NCI-H187 treated with DMSO at 0.1 percent for 48 hours (cell line): Measurements from ENCODE around the gene AOC1.
A peak's percentile ranks its signal among the peaks of the same experiment; 100 is the strongest.
"Not testable (repeated sequence)": the region's sequence is repeated elsewhere in the genome, so short reads cannot be mapped to it uniquely, and the experiment has no call there.

Experiments
- DNase-seq: peaks from one replicate; lab custom pipeline; 2025; lab: John Stamatoyannopoulos, UW

Gene AOC1

GRCh38 chr7:150897502-150898474 lies 45.5 kb downstream of the AOC1 start:
- no peak for DNase-seq

DNA sequence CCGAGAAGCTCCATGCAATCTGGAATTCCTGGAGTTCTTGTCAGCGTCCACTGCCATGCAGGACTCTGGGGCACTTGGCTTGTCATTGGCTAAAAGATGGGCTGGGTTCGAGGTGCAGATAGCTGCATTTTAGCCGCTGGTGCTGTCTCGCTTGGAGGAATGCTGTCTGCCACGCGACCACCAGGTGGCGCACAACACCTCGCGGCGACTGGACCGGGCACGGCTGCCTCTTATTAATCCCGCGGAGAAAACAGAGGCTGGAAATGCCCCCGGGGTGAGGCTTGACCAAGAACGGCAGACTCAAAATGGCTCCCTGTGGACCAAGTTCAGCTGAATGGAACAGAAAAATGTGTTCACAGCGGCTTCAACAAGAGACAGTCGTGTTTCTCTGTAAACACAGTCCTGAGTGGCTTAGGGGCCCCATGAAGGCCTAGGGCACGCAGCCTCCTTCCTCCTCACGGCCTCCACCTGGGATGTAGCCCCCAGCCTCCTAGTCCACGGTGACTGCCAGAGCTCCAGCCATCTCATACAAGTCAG lies 46.2 kb downstream of the AOC1 start:
- DNase-seq, result peak; percentile 31

GRCh38 chr7:150900675-150901074 lies 48.4 kb downstream of the AOC1 start:
- DNase-seq, result no peak

- no peak for DNase-seq
Measured at GRCh38 chr7:150901160-150902035, 49.1 kb downstream of the AOC1 start.

- DNase-seq, result no peak
Measured at GRCh38 chr7:150902078-150903033, 50.0 kb downstream of the AOC1 start.

DNA sequence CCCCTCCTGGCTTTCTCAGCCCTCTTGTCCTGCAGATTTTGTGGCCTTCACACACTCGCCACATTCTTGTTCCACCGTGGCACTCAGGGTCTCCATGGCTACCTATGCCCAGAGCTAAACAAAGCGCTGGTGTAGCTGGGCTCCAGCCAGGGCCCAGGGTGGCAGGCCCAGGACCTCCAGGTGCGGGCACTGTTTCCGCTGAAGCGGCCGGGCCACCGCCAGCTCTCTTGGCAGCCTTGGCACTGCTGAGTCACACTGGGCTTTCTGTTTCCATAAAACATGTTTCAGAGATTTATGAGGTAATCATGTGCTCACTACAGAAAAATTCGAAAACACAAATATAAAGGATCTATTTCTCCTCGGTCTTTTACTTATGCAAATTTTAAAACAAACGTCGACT lies 51.3 kb downstream of the AOC1 start:
- no peak for DNase-seq

- no peak for DNase-seq
Measured at GRCh38 chr7:150904011-150904909, 51.9 kb downstream of the AOC1 start.

DNA sequence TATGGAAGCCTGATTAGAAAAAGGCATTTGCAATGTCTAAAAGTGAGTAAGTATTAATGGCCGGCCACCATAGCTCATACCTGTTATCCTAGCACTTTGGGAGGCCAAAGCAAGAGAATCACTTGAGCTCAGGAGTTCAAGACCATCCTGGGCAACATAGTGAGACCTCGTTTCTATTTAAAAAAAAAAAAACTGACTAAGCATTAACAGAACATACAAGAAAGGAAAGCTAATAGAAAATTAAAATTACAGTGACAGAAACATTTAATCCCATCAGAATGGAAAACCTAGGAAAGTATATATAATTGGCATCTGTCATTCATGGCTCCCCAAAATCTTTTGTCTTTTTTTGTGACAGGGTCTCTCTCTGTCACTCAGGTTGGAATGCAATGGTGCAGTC lies 55.9 kb downstream of the AOC1 start:
- no peak for DNase-seq

- no peak for DNase-seq
Measured at GRCh38 chr7:150909200-150909995, 57.1 kb downstream of the AOC1 start.

- DNase-seq, result not testable (repeated sequence)
Measured at GRCh38 chr7:150910305-150910995, 58.1 kb downstream of the AOC1 start.

DNA sequence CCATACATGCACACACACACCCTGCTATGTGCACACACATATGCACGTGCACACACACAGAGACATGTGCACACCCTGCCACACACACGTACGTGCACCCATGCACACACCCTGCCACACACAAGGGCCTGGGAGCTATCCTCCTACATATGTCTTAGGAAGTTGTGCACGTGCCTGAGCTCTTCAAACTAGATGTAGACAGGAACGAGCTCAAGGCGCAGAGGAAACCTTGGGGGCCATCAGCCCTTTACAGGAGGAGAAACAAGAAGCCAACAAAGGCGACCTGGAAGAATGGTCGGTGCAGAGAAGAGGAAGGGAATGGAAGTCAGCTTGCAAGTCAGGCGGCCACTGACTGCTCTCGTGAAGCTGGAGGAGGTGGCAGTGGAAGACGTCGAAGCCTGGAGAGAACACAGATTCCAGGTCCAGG lies 58.7 kb downstream of the AOC1 start:
- DNase-seq, result no peak
